ENCODE measurements around the gene TNNC1.

TNNC1 gene

DNA sequence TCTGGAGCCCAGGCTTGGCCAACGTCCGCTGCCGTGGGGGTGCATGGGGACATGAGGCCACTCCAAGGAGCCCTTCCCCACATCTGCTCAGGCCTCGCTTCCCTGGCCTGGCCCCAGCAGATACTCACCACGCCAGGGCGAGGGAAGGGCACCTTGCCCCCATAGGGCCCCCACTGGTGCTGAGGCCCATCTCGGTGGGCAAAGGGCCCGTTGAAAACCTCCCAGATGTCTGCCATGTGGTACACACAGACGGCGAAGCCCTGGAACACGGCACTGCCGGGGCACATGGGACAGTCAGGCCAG is 13.6 kb downstream of the TNNC1 start:
- no peak overlapping the region for H3K27ac ChIP-seq
- TF ChIP-seq ZFX (IDR thresholded peaks at IDR 0.05; ENCODE audit: borderline replicate concordance) = no peak
- TF ChIP-seq, protein P1, sequence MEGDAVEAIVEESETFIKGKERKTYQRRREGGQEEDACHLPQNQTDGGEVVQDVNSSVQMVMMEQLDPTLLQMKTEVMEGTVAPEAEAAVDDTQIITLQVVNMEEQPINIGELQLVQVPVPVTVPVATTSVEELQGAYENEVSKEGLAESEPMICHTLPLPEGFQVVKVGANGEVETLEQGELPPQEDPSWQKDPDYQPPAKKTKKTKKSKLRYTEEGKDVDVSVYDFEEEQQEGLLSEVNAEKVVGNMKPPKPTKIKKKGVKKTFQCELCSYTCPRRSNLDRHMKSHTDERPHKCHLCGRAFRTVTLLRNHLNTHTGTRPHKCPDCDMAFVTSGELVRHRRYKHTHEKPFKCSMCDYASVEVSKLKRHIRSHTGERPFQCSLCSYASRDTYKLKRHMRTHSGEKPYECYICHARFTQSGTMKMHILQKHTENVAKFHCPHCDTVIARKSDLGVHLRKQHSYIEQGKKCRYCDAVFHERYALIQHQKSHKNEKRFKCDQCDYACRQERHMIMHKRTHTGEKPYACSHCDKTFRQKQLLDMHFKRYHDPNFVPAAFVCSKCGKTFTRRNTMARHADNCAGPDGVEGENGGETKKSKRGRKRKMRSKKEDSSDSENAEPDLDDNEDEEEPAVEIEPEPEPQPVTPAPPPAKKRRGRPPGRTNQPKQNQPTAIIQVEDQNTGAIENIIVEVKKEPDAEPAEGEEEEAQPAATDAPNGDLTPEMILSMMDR (IDR thresholded peaks at IDR 0.05) = no peak

DNA sequence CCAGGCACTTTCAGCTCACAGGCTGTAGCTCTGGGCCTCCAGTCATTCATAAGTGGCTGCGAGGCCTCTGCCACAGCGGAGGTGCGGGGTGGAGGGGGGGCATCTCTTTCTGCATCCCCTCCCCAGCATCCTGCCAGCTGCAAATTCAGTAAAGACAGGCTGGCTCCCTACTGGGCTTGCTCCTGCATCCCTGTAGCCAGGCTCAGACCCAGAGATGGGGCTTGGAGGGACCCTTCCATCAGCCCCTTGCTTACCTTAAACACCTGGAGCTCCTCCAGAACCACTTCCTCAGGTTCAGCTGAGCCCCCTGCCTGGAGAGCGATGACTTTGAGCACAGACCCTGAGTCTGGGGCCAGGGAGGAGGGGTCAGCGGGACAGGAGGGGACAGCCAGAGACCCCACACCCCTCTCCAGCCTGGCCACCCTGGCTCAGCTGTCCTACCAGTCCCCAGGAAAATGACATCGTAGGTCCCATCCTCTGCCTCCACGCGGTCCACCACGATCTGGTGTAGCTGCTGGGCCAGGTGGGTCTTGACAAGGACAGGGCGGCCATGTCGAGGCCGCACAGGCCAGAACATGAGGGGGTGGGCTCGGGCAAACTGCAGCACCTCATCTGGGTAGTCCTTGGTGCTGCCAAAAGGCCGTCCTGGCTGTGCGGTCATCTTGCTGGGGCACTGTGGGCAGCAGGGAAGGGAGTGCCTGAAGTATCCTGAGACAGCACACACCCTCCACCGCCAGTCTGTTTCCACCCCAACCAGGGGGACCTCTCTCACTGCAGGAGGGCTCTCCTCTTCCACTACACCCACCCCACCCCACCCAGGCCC is 14.2 kb downstream of the TNNC1 start:
- no peak overlapping the region for H3K27ac ChIP-seq
- TF ChIP-seq ZFX (IDR thresholded peaks at IDR 0.05; ENCODE audit: borderline replicate concordance) = no peak
- TF ChIP-seq, protein P1 (IDR thresholded peaks at IDR 0.05) = no peak

DNA sequence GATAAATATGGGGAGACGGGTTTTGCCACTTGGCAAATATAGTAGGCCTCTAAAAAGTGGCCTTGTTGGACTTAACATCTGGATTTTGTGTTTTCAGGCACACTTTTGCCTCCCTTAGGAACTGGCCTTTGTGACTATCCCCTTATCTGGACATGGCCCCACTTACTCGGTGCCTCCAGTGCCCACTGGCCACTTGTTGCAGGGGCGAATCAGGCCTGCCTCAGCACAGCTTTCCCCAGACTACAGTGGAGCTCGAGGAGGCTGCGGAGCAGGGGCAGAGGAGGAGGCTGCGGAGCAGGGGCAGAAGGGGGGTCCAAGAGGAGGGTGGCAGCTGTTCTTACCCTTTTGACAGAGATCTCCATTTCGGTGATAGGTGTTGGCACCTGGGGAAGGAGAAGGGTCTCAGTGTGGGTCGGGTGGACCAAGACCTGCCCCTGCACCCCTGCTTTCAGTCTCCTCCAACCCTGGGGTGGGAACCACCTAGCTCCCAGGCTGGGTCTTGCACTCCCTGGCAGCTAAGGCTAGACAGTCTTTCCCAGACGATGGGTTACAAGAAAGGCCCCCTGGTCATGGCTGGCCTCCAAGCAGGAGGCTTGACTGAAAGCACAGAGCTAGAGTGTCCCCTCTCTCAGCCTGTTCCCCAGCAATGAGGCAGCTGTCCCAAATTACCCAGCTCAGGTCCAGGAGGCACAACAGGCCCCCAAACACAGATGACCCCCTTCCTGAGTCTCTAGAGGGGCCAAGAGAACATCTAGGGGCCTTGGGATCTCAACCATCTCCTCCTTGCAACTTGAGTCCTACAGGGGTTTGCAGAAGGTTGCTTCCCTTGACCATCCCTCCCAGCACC is 15.0 kb downstream of the TNNC1 start:
- TF ChIP-seq ZFX (IDR thresholded peaks at IDR 0.05; ENCODE audit: borderline replicate concordance) = no peak
- TF ChIP-seq, protein P1 (IDR thresholded peaks at IDR 0.05) = no peak
- peak overlapping the region; percentile 81 for H3K27ac ChIP-seq

DNA sequence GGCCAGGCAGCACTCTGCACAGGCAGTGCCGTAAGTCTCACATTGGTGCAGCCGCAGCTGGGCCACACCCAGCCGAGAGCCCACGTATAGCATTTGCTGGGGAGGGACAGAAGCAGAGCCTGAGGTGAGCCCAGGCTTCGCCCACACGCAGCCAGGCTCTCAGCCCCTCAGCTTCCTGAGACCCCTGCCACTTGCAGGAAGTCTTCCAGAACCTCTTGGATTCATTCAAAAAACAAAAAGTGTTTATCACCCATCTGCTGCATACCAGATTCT is 15.8 kb downstream of the TNNC1 start:
- TF ChIP-seq, protein P1 (IDR thresholded peaks at IDR 0.05) = no peak
- TF ChIP-seq ZFX (IDR thresholded peaks at IDR 0.05; ENCODE audit: borderline replicate concordance) = no peak
- H3K27ac ChIP-seq = peak overlapping the region; percentile 81

DNA sequence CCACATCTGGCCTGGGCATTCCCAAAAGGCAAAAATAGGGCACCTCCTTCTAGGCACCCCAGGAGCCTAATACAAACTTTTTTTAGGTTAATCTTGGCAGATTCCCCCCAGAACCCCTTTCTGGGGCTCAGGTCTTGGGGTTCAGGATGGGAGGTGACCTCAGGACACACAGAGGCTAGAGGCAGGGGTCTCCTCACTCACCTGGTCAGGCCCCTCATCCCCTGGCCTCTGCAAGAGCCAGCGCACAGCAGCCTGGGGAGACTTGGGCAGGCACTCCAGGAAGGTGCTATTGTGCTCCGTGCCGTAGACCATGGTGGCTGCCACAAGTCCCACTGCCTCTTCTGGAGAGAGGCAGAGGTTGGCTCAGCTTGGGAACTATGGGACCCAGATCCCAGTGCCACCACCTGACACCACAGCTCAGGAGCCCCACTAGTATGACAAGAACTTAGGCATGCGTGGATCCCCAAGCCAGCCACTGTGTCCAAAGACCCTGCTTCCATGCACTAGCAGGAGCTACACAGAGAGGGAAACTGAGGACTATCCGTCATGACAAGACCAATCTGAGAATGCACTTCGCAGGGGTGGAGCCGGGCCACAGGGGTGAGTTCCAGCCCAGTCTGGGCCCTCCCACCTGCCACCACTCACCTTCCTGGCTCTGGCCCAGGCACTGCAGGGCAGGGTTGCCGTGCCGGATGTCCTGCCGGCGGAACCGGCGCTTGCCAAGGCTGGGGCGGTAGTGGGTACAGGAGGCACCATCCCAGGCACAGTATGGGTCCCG is 16.3 kb downstream of the TNNC1 start:
- H3K27ac ChIP-seq = peak overlapping the region; percentile 81
- TF ChIP-seq ZFX (IDR thresholded peaks at IDR 0.05; ENCODE audit: borderline replicate concordance) = no peak
- TF ChIP-seq, protein P1 (IDR thresholded peaks at IDR 0.05) = no peak

DNA sequence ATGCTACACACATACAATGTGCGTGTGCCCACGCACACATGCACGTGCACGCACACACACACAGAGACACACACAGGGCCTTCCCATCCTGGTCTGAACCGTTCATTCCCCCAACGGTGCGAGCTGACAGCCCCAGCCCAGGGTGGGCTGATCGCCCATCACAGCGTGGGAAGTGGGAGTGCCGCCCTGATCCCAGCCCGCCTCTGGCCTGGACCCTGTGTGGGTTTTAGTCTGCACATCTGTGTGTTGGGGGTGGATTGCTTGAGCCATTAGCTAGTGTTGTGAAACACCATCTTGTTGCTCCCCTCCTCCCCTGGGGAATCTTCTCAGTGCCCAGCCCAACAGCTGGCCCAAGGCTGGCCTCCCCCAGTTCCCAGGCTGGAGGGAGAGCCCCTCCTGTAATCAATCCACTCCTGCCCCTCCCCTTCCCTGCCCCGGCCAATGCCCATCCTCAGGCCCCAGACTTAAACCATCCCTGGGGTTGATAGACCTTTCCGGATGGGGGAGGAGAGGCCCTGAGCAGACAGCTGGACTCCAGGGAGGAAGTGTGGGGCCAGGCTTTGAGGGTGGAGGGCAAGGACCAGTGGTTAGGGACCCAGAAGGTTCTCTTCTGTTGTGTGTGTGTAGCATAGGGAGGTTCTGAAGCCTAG is 17.2 kb downstream of the TNNC1 start:
- TF ChIP-seq, protein P1 (IDR thresholded peaks at IDR 0.05) = no peak
- no peak for TF ChIP-seq ZFX (IDR thresholded peaks at IDR 0.05; ENCODE audit: borderline replicate concordance)

More for the DNA sequence above, 17.2 kb downstream of the TNNC1 start:
- H3K27ac ChIP-seq = no peak overlapping the region

All from 22Rv1 (cell line).